Measurements from ENCODE around the gene ADAMTSL1.

The ADAMTSL1 gene

DNA sequence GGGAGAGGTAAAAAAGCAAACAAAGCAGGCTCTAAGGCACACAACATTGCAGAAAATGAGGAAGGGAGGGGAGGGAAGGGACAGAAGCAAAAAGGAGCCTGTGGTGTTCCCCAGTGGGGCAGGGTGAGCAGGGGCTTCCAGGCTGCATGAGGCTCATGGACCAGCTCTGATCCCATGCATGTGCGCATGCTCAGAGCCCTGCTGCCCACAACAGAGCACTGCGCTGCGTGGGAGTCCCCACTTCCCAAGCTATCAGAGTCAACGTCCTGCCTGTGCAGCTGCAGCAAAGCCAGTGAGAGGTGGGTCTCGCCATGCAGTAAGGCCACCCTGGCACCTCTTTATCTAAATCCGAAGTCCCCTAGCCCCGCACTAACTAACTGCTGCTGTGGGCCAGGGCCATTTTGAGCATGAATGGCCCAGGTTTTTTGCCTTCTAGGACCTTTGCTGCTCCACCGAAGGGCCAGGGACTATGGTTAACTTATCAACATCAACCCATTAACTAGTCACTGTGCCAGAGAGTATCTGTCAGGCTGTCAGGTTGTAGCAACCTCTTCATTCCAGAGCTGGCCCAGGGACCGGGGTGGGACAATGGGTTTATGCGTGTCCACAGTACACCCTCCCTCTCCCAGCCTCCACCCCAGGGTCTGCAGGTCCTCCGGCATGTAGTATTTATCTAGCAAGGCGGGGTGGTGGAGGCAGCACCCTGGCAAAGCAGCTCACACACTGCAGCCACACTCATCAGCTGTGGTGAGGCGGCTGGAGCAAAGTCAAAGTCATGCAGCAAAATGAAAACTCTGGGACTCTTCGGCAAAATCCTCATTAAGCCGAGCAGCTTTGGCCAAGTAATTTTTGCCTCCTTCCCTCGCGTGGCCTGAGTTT is 435.4 kb downstream of the ADAMTSL1 start:
- no peak for DNase-seq (ENCODE audit: low read depth in 2 of 2)
- no peak overlapping the region for H3K4me3 ChIP-seq (replicated peaks in 1 of 2; ENCODE audit: low read depth in 2 of 2, low read length in 2 of 2)
- TF ChIP-seq, protein P1, sequence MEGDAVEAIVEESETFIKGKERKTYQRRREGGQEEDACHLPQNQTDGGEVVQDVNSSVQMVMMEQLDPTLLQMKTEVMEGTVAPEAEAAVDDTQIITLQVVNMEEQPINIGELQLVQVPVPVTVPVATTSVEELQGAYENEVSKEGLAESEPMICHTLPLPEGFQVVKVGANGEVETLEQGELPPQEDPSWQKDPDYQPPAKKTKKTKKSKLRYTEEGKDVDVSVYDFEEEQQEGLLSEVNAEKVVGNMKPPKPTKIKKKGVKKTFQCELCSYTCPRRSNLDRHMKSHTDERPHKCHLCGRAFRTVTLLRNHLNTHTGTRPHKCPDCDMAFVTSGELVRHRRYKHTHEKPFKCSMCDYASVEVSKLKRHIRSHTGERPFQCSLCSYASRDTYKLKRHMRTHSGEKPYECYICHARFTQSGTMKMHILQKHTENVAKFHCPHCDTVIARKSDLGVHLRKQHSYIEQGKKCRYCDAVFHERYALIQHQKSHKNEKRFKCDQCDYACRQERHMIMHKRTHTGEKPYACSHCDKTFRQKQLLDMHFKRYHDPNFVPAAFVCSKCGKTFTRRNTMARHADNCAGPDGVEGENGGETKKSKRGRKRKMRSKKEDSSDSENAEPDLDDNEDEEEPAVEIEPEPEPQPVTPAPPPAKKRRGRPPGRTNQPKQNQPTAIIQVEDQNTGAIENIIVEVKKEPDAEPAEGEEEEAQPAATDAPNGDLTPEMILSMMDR (IDR thresholded peaks at IDR 0.05; ENCODE audit: low read depth, low read length), result no peak

GRCh38 chr9:18910435-18910834 is 436.5 kb downstream of the ADAMTSL1 start:
- H3K4me3 ChIP-seq (replicated peaks in 1 of 2; ENCODE audit: low read depth in 2 of 2, low read length in 2 of 2), result no peak overlapping the region
- TF ChIP-seq, protein P1 (IDR thresholded peaks at IDR 0.05; ENCODE audit: low read depth, low read length), result no peak
- no peak for DNase-seq (ENCODE audit: low read depth in 2 of 2)

GRCh38 chr9:18910916-18911315 is 437.0 kb downstream of the ADAMTSL1 start:
- DNase-seq (ENCODE audit: low read depth in 2 of 2), result no peak
- TF ChIP-seq, protein P1 (IDR thresholded peaks at IDR 0.05; ENCODE audit: low read depth, low read length), result no peak
- no peak overlapping the region for H3K4me3 ChIP-seq (replicated peaks in 1 of 2; ENCODE audit: low read depth in 2 of 2, low read length in 2 of 2)

GRCh38 chr9:18911714-18912342 is 437.9 kb downstream of the ADAMTSL1 start:
- DNase-seq (ENCODE audit: low read depth in 2 of 2), result no peak
- TF ChIP-seq, protein P1 (IDR thresholded peaks at IDR 0.05; ENCODE audit: low read depth, low read length), result no peak
- no peak overlapping the region for H3K4me3 ChIP-seq (replicated peaks in 1 of 2; ENCODE audit: low read depth in 2 of 2, low read length in 2 of 2)

GRCh38 chr9:18920141-18921084 is 446.5 kb downstream of the ADAMTSL1 start:
- no peak overlapping the region for H3K4me3 ChIP-seq (replicated peaks in 1 of 2; ENCODE audit: low read depth in 2 of 2, low read length in 2 of 2)
- TF ChIP-seq, protein P1 (IDR thresholded peaks at IDR 0.05; ENCODE audit: low read depth, low read length), result no peak
- DNase-seq (ENCODE audit: low read depth in 2 of 2), result no peak

DNA sequence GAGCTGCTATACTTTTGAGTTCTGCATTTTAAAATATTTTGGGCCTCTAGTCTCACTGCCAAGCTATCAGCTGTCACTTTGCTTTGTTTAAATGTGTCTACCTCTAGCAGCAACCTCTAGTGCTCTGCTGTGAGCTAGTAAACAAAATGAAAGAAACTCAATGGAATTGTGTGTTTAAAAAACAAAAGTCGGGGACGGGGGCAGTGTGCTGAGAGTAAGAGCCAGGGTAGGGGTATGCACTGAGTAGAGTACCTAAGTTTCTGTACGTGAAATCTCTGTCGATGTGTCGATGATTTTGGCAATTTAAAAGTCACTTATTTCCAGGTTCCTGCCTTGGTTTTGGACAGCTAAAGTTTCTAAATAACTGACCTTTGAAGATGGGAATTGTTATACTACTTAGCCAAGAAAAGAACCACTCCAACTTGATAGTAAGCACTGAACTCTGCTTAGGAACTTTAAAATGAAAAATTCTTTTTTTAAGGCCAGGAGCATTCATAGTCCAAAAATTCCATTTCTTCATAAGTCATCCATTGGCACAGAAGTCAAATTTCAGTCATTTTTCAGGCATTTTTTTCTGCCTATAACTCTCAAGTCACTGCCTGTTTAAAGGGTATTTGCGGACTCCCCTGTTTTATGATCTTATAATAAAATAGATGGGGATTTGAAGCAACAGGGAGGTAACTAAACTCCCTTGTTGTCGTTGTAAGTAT is 447.6 kb downstream of the ADAMTSL1 start:
- no peak overlapping the region for H3K4me3 ChIP-seq (replicated peaks in 1 of 2; ENCODE audit: low read depth in 2 of 2, low read length in 2 of 2)
- TF ChIP-seq, protein P1 (IDR thresholded peaks at IDR 0.05; ENCODE audit: low read depth, low read length), result no peak
- peak; percentile 15 to 22 for DNase-seq (ENCODE audit: low read depth in 2 of 2)
